Thyroid gland (tissue), 4 donors: ENCODE data around the gene FAM24A. TPM values are rescaled to one million over a fixed set of nuclear protein-coding genes. Genes with fewer than 3 reads are reported as not detected.
"Not testable (repeated sequence)": the region's sequence is repeated elsewhere in the genome, so short reads cannot be mapped to it uniquely, and the experiment has no call there.

Experiments
- DNase-seq, 2 donors: peaks; one replicate each; pipeline ENCODE4 v3.0.0-alpha.2; 2019
- H3K27ac ChIP-seq, 3 donors: fragments of 200-600 bp; sonication (generic); 1 replicate in 2 of 3; 2 replicates in 1 of 3; pipeline ENCODE4 v1.5.1; 2016 to 2019; ENCODE audit warnings: mild to moderate bottlenecking in 1 of 3, moderate library complexity in 1 of 3
- H3K27me3 ChIP-seq: fragments of 200-600 bp; sonication (generic); one replicate; pipeline ENCODE4 v1.5.1; 2019
- H3K36me3 ChIP-seq, 2 donors: fragments of 200-600 bp; sonication (generic); one replicate each; pipeline ENCODE4 v1.5.1; 2016 to 2019
- H3K4me1 ChIP-seq, 2 donors: fragments of 200-600 bp; sonication (generic); one replicate each; pipeline ENCODE4 v1.5.1; 2017 to 2019
- H3K4me3 ChIP-seq, 3 donors: fragments of 200-600 bp; sonication (generic); replicated peaks in 1 of 3; 1 replicate in 2 of 3; 2 replicates in 1 of 3; pipeline ENCODE4 v1.5.1; 2016; ENCODE audit warnings: mild to moderate bottlenecking in 1 of 3
- H3K9me3 ChIP-seq: fragments of 200-600 bp; sonication (generic); one replicate; pipeline ENCODE4 v1.5.1; 2017
- POLR2A ChIP-seq, 2 donors: fragments of 450-650 bp; IDR thresholded peaks; one replicate each; pipeline ENCODE4 v1.6.1; 2017; ENCODE audit warnings: antibody characterized with exemption in 2 of 2, mild to moderate bottlenecking in 2 of 2, moderate library complexity in 1 of 2
- WGBS, 2 donors: methylation state at CpG; one replicate each; pipeline ENCODE4 v1.1.5; 2017; 5-methylcytosine and 5-hydroxymethylcytosine counted together
- intact Hi-C: fragments of 100-400 bp; cut with DNase I; formaldehyde crosslinking; loops from one replicate; pipeline ENCODE4 v1.15.1; 2023
- total RNA-seq, 4 donors: library from RNA; depleted of rRNA; stranded (reverse); fragments of >200 nt; gene quantifications; one replicate each; pipeline ENCODE4 v1.2.3, GENCODE V29; 2016
- TF ChIP-seq, protein P1 (sequence below), 6 experiments: fragments of 200-600 bp in 3 of 6; fragments of 450-650 bp in 3 of 6; sonication (generic) in 3 of 6; IDR thresholded peaks; one replicate each; pipeline ENCODE4 v1.5.1; 2016 to 2019; ENCODE audit warnings: antibody characterized with exemption in 6 of 6, mild to moderate bottlenecking in 2 of 6, inconsistent platforms in 1 of 6, moderate library complexity in 1 of 6

The FAM24A gene
- total RNA-seq, 4 donors from 2014 or later = not detected

DNA sequence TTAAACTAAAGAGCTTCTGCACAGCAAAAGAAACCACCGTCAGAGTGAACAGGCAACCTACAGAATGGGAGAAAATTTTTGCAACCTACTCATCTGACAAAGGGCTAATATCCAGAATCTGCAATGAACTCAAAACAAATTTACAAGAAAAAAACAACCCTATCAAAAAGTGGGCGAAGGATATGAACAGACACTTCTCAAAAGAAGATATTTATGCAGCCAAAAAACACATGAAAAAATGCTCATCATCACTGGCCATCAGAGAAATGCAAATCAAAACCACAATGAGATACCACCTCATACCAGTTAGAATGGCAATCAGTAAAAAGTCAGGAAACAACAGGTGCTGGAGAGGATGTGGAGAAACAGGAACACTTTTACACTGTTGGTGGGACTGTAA is 38.5 kb upstream of the FAM24A start:
- H3K27me3 ChIP-seq, DNase-seq, H3K27ac ChIP-seq, H3K9me3 ChIP-seq, H3K36me3 ChIP-seq, H3K4me1 ChIP-seq, H3K4me3 ChIP-seq, intact Hi-C loops: not testable (repeated sequence)
- WGBS, 2 donors = 96 to 98% methylated on average over 2 of the region's 2 CpGs

DNA sequence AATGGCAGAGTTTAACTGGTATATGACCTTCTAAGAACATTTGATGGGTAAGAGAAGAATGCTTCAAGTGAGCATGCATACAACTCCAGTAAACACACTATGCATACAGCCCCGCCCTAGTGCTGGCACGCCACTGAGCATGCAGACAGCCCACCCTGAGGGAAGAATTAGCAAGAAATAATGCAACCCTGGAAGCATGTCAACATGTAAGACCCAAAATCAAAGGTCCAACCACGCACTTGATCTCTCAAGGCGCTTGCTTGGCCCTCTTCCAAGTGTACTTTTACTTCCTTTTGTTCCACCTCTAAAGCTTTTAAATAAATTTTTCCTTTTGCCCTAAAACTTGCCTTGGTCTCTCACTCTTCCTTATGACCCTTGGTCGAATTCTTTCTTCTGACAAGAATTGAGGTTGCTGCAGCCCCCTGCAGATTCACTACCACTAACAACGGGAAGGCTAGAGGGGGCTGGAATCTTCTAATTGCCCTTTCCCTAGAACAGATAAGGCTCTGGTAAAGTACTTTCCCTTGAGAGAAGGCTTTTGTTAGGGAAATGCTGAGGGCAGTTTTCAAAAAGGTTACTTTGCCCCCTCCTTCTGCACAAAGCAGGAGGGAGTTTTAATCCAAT is 34.5 kb upstream of the FAM24A start:
- intact Hi-C loops = no loop called here
- H3K27me3 ChIP-seq = no peaks in the 10 kb centered on the region
- H3K27ac ChIP-seq = no peak overlapping the region
- no peaks in the 10 kb centered on the region for H3K9me3 ChIP-seq
- peaks cover 6 to 15% of the 10 kb centered on the region in 2 donors for H3K4me1 ChIP-seq
- no peak overlapping the region for H3K4me3 ChIP-seq
- DNase-seq = no peak
- TF ChIP-seq, protein P1, sequence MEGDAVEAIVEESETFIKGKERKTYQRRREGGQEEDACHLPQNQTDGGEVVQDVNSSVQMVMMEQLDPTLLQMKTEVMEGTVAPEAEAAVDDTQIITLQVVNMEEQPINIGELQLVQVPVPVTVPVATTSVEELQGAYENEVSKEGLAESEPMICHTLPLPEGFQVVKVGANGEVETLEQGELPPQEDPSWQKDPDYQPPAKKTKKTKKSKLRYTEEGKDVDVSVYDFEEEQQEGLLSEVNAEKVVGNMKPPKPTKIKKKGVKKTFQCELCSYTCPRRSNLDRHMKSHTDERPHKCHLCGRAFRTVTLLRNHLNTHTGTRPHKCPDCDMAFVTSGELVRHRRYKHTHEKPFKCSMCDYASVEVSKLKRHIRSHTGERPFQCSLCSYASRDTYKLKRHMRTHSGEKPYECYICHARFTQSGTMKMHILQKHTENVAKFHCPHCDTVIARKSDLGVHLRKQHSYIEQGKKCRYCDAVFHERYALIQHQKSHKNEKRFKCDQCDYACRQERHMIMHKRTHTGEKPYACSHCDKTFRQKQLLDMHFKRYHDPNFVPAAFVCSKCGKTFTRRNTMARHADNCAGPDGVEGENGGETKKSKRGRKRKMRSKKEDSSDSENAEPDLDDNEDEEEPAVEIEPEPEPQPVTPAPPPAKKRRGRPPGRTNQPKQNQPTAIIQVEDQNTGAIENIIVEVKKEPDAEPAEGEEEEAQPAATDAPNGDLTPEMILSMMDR (IDR thresholded peaks at IDR 0.05) = no peak
- TF ChIP-seq POLR2A (IDR thresholded peaks at IDR 0.05) = no peak
- H3K36me3 ChIP-seq = no peaks in the 10 kb centered on the region
- 49% methylated on average over 6 of the region's 6 CpGs for WGBS, 2 donors

DNA sequence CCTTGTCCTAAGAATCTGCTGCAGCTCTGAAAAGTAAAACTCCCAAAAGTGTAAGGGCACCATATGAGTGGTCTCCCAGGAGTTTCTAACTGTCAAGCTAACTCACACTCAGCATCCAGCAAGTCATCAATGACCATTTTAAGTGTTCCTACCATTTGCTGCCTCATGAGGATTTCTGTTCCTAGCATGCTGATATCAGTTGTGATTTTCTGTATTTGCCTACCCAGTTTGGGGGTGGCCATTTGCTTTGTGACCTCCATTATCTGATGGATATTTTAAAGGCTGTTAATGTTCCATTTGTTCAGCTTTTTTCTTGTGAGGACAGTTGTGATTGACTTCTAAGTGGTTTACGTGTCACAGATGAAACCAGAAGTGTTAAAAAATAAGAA is 33.9 kb upstream of the FAM24A start:
- Histone ChIP-seq H3K27ac (no peak overlapping the region), H3K9me3 (no peaks in the 10 kb centered on the region), H3K4me3 (no peak overlapping the region), H3K36me3 (no peaks in the 10 kb centered on the region), H3K4me1 (peaks cover 6 to 15% of the 10 kb centered on the region in 2 donors), H3K27me3 (no peaks in the 10 kb centered on the region)
- DNase-seq = no peak
- no peak for TF ChIP-seq POLR2A (IDR thresholded peaks at IDR 0.05)
- TF ChIP-seq, protein P1 (IDR thresholded peaks at IDR 0.05) = no peak
- intact Hi-C loops = no loop called here
- WGBS, 2 donors = 96 to 99% methylated on average over 1 of the region's 1 CpG

DNA sequence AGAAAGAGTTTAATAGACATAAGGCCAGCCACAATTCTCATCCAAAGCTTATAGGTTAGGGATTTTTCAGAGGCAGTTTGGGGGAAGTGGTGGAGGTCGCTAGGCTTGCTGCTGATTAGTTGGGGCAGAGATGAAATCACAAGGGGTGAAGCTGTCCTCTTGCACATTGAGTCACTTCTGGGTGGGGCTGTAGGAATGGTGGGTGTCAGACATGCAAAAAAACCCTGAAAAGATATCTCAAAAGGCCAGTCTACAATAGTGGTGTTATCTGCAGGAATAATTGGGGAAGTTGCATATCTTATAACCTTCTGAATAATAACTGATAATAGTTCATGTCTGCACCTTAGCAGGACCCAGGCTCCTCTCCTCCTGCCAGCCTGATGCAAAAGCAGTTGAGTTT is 33.1 kb upstream of the FAM24A start:
- 81 to 86% methylated on average over 1 of the region's 1 CpG for WGBS, 2 donors

DNA sequence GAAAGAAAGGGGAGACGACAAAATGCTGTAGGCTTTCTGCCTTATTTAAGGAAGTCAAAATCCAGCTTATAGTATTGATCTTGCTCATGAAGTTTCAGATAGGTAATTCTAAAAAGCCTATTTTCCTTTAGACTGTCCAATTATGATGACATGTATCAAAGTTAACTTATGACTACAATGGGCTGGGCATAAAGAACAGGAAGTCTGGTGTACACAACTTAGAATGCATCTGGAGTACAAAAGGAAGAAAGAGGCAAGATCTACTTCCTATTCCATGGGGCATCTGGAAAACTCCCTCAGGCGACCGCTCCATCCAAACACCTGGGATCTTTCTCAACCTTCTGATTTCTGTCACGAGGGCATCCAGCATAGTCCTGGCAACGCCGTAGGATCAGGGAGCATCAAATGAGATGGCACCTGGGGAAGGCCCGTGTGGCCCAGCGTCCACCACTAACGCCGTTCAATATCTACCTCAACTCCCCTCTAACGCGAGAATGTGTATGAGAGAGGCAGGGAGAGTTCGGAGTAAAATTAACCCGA is 31.5 kb upstream of the FAM24A start:
- H3K4me1 ChIP-seq = peaks cover 6 to 15% of the 10 kb centered on the region in 2 donors
- TF ChIP-seq POLR2A (IDR thresholded peaks at IDR 0.05) = no peak
- TF ChIP-seq, protein P1 (IDR thresholded peaks at IDR 0.05) = no peak
- H3K27me3 ChIP-seq = no peaks in the 10 kb centered on the region
- intact Hi-C loops = no loop called here
- H3K36me3 ChIP-seq = no peaks in the 10 kb centered on the region
- peak overlapping the region in 2 of 3 donors; percentile 29 to 48 for H3K4me3 ChIP-seq
- no peaks in the 10 kb centered on the region for H3K9me3 ChIP-seq
- no peak for DNase-seq
- peak overlapping the region in 1 of 3 donors; percentile 21 for H3K27ac ChIP-seq
- WGBS, 2 donors = 63 to 65% methylated on average over 14 of the region's 14 CpGs

More for the DNA sequence above, 33.1 kb upstream of the FAM24A start:
- H3K36me3 ChIP-seq = no peaks in the 10 kb centered on the region
- no peak overlapping the region for H3K27ac ChIP-seq
- intact Hi-C loops = no loop called here
- DNase-seq = no peak
- H3K27me3 ChIP-seq = no peaks in the 10 kb centered on the region
- H3K9me3 ChIP-seq = no peaks in the 10 kb centered on the region
- H3K4me3 ChIP-seq = no peak overlapping the region
- H3K4me1 ChIP-seq = peaks cover 6 to 15% of the 10 kb centered on the region in 2 donors
- TF ChIP-seq, protein P1 (IDR thresholded peaks at IDR 0.05) = no peak
- TF ChIP-seq POLR2A (IDR thresholded peaks at IDR 0.05) = no peak
